HUES6 (cell line): ENCODE data around the gene RWDD2A.
A peak's percentile ranks its signal among the peaks of the same experiment; 100 is the strongest.

Source experiments
- H3K27ac ChIP-seq: 2 replicates; pipeline ENCODE4 v1.7.0; 2013; ENCODE audit warnings: low read depth, mild to moderate bottlenecking, low read length, inconsistent platforms
- H3K27me3 ChIP-seq: 2 replicates; pipeline ENCODE4 v1.6.1; 2013; ENCODE audit warnings: low read length; ENCODE audit not compliant: control insufficient read depth, insufficient read depth
- H3K36me3 ChIP-seq: 2 replicates; pipeline ENCODE4 v1.6.1; 2013; ENCODE audit warnings: low read length; ENCODE audit not compliant: control insufficient read depth, insufficient read depth
- H3K4me1 ChIP-seq: 2 replicates; pipeline ENCODE4 v1.6.1; 2013; ENCODE audit warnings: low read length; ENCODE audit not compliant: control insufficient read depth, insufficient read depth
- H3K4me3 ChIP-seq: 2 replicates; pipeline ENCODE4 v1.5.1; 2013; ENCODE audit warnings: low read depth, low read length
- H3K9ac ChIP-seq: one replicate; pipeline ENCODE4 v1.6.1; 2013; ENCODE audit warnings: mild to moderate bottlenecking, low read length
- H3K9me3 ChIP-seq: 2 replicates; pipeline ENCODE4 v1.6.1; 2013; ENCODE audit warnings: low read depth, low read length; ENCODE audit not compliant: control insufficient read depth, insufficient read depth

RWDD2A gene

DNA sequence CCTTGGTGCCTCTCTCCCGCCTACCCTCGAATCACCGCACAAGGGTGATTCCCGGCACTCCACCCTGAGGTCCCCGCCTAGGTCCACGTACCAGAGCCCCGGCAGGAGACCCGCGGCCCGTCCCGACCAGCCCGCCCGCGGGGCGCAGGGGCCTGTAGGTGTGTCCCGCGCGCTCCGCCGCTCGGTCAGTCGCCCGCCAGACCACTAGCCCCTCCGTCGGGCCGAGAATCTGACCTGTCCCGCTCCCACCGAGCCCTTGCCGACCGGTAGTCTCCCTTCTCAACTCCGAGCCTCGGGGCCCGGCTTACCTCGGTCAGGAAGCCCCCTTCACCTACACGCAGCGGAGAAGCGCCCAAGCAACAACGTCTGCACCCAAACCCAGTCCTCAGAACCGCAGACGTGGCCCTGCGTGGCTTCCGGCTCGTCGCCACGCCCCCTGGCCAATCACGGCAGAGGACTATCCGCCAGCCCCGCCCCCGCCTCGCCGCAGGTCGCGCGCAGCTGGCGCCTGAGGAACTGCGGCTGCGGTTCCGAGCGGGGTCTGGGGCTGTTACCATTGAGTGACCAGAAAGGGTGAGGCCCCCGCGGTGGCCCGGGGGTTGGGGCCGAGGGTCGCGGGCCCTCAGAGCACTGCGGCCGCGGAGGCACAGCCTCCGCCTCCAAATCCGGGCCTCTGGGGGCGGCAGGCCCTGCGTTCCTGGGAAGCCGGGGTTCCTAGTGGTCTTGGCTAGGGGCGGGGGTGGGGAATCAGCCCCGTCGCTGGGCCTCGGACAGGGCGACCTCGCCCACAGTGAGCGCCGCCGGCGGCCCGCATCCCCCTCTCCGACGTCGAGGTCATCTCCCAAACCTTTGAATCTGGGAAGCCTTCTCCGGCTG, at the start of gene RWDD2A, which contains the start of gene PGM3:
TSS of gene RWDD2A (plus strand) at position 487 of the 876 bp plus-strand sequence. CDS start 1,095 bp downstream, outside the sequence.
TSS of gene PGM3 (minus strand) at position 395 of the 876 bp plus-strand sequence. CDS start 2,253 bp downstream, outside the sequence.
- Histone ChIP-seq H3K36me3 (peaks cover 46% of the 10 kb centered on the region), H3K27me3 (no peaks in the 10 kb centered on the region), H3K4me1 (no peaks in the 10 kb centered on the region), H3K9ac (peak within 1 kb of the TSS; percentile 84), H3K27ac (peak within 1 kb of the TSS; percentile 64; the same call in 1 of the 2 replicates), H3K4me3 (peak within 1 kb of the TSS; percentile 95), H3K9me3 (no peaks in the 10 kb centered on the region)

DNA sequence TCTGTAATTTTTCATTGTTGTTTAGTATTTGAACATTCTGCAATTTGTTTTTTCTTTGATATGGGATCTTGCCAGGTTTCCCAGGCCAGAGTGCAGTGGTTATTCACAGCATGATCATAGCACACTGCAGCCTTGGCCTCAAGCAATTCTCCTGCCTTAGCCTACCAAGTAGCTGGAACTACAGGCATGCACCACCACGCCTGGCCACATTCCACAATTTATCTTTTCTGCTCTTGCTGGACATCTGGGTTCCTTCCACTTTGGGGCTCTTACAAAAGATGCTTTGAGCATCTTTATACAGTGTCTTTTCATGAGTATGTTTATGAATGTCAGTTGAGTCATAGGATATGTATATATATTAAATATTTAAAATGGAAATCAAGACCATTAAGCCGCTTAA, 42.0 kb upstream of the RWDD2A start:
- H3K9ac ChIP-seq = no peak overlapping the region
- no peaks in the 10 kb centered on the region for H3K27me3 ChIP-seq
- H3K4me3 ChIP-seq = no peak overlapping the region
- H3K27ac ChIP-seq = no peak overlapping the region
- H3K9me3 ChIP-seq = no peaks in the 10 kb centered on the region
- no peaks in the 10 kb centered on the region for H3K4me1 ChIP-seq
- peaks cover 40% of the 10 kb centered on the region for H3K36me3 ChIP-seq

DNA sequence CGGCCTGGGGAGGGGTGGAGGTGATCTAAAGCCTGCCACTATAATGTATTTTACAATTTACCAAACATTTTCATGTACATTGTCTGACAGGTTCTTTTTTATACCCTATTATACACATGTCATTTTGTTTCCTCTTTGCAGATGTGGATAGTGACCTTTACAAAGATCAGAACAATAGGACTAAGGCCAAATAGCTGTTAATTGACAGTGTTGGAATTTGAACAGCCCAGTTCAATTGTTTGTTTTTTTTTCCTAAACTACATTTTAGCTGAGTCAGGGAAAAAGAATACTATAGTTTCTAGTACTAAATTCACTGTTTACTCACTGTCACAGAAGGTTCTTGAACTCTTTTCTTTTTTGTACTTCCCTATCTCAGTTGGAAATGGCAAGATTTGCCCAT, 40.2 kb upstream of the RWDD2A start:
- Histone ChIP-seq H3K9ac (no peak overlapping the region), H3K9me3 (no peaks in the 10 kb centered on the region), H3K27me3 (no peaks in the 10 kb centered on the region), H3K4me1 (no peaks in the 10 kb centered on the region), H3K36me3 (peaks cover 47% of the 10 kb centered on the region), H3K27ac (no peak overlapping the region), H3K4me3 (no peak overlapping the region)

DNA sequence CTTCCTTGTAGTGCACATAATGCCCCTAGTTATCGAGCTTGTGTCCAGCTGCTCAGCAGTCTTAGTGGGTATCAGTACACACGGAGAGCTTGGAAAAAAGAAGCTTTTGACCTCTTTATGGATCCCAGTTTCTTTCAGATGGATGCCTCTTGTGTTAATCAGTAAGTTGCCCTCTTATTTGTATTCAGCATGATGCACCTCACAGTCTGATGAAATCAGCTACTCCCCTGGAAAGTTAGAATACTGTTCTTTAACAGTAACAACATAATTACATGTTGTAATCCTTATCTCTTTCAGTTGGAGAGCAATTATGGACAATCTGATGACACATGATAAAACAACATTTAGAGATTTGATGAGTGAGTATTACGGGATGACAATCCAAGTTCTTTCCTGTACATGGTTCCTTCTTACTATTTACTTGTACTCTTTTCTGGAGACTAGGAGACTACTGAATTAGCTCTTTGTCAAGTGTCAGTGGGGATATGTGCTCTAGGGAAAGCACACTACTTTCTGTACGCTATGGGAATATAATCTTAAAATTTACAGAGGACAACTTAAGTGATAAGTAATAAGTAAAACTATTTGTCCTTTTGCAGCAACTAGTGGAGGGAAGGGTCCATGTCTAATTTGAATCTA, 39.2 kb upstream of the RWDD2A start:
- peaks cover 46% of the 10 kb centered on the region for H3K36me3 ChIP-seq
- no peaks in the 10 kb centered on the region for H3K27me3 ChIP-seq

DNA sequence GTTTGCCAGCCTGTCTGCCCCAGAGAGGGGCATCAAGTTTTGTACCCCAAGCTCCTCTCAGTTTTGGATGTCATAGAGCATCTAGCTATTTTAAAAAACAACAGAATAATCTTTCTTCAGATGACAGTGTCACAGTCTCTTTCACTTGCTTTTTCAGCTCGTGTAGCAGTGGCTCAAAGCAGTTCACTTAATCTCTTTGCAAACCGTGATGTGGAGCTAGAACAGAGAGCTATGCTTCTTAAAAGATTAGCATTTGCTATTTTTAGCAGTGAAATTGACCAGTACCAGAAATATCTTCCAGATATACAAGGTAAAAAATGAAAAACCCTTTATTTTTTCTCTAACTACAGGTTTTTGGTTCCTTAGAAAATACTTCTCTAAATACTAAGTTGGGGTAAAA, 37.4 kb upstream of the RWDD2A start:
- H3K4me3 ChIP-seq = no peak overlapping the region
- H3K36me3 ChIP-seq = peaks cover 52% of the 10 kb centered on the region
- no peaks in the 10 kb centered on the region for H3K9me3 ChIP-seq
- H3K4me1 ChIP-seq = no peaks in the 10 kb centered on the region
- no peaks in the 10 kb centered on the region for H3K27me3 ChIP-seq
- no peak overlapping the region for H3K9ac ChIP-seq
- no peak overlapping the region for H3K27ac ChIP-seq

More for the DNA sequence above, 39.2 kb upstream of the RWDD2A start:
- no peak overlapping the region for H3K27ac ChIP-seq
- no peak overlapping the region for H3K4me3 ChIP-seq
- no peak overlapping the region for H3K9ac ChIP-seq
- H3K4me1 ChIP-seq = no peaks in the 10 kb centered on the region
- no peaks in the 10 kb centered on the region for H3K9me3 ChIP-seq

DNA sequence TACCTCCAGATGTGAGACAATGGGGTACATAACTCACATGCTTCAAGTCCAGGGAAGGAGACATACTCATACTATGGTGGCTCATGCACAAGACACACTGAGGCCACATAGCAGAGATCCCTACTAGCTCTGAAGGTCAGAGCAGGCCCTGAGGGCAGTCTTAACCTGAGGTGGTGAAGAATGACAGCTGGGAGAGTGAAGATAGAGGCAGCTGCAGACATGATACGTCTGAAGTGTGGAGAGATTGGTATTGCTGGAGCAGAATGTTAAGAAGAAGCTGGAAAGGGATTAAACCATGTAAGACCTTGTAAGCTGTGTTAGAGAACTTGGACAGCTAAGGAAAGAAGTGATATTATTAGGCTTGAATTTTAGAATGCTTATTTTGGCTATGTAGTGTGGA, 33.0 kb upstream of the RWDD2A start:
- Histone ChIP-seq H3K27ac (no peak overlapping the region), H3K4me3 (no peak overlapping the region), H3K4me1 (no peaks in the 10 kb centered on the region), H3K9ac (no peak overlapping the region), H3K9me3 (no peaks in the 10 kb centered on the region), H3K27me3 (no peaks in the 10 kb centered on the region), H3K36me3 (peaks cover 52% of the 10 kb centered on the region)

DNA sequence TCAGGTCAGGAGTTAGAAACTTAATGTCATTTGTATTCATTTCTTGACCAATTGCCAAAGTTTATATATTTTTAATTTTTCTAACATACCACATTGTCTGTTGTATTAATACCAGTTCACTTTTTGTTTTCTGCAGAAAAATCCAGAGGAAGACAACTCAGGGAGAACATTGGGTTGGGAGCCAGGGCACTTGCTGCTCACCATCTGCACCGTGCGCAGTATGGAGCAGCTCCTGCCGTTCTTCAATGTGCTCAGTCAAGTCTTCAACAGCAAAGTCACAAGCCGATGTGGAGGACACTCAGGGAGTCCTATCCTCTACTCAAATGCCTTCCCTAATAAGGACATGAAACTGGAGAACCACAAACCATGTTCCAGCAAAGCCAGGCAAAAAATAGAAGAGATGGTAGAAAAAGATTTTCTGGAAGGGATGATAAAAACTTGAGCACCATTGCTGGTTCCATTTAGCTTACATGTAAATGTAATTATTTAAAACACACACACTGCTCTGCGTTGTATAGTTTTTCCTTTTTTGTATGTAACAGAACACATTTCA, 25.4 kb upstream of the RWDD2A start:
- Histone ChIP-seq H3K27ac (no peak overlapping the region), H3K4me3 (no peak overlapping the region), H3K27me3 (no peaks in the 10 kb centered on the region), H3K36me3 (peaks cover 90% of the 10 kb centered on the region), H3K4me1 (no peaks in the 10 kb centered on the region), H3K9me3 (no peaks in the 10 kb centered on the region), H3K9ac (no peak overlapping the region)

DNA sequence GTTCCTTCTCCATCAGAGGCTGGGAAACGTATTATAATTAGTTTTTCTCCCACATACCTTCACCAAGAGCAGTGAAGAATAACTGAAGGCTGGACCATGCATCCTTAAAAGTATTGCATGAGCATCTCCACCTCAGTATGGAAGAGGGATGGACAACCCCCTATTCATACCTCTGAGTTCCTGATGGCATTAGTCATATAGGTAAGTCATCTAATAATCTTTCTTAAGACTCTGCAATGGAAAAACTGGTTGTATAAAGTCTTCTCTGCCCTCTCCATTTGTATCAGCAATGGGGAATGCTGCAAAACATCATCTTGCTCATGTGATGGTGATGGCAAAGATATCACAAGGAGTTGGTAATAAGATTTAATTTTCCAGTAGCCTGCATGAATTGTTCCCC, 24.6 kb upstream of the RWDD2A start:
- no peaks in the 10 kb centered on the region for H3K4me1 ChIP-seq
- H3K9me3 ChIP-seq = no peaks in the 10 kb centered on the region
- H3K9ac ChIP-seq = no peak overlapping the region
- no peaks in the 10 kb centered on the region for H3K27me3 ChIP-seq
- peaks cover 95% of the 10 kb centered on the region for H3K36me3 ChIP-seq
- H3K27ac ChIP-seq = no peak overlapping the region
- no peak overlapping the region for H3K4me3 ChIP-seq

DNA sequence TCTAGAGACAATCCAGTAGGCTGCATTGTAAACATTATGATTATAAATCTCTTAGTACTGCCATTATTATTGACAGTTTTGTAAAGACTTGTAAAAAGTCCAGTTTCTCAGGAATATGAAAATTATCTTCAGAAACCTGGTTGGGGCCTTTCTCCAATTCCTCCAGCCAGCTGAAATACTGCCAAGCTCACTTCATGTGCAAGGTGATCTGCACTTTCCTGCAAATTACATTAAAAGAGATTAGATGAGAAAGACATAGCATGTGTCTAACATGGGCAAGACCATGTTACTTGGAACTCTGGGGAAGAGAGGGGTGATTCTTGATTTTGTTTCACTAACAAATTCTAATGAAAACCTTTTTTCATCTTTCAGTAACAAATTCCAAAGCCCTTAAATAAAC, 24.1 kb upstream of the RWDD2A start:
- H3K4me3 ChIP-seq = no peak overlapping the region
- H3K27me3 ChIP-seq = no peaks in the 10 kb centered on the region
- peaks cover 96% of the 10 kb centered on the region for H3K36me3 ChIP-seq
- no peaks in the 10 kb centered on the region for H3K4me1 ChIP-seq
- no peaks in the 10 kb centered on the region for H3K9me3 ChIP-seq
- no peak overlapping the region for H3K9ac ChIP-seq
- H3K27ac ChIP-seq = no peak overlapping the region

DNA sequence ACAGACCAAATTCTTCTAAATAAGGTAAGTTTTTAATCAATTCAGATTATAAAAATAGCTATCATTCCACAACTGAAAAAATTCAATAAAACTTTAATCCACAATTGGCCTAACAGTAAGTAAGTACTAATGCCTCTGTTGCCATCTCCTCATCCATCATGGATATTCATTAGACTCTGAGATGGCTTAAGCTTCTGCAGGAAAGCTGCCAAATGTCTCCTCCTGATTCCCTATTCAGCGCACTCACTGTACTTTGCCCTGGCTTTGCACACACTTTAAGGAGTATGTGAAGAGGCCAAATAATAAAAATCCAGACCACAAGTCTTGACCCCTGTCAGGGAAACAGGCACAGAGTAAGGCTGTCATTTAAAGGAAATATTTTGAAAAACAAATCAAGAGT, 23.6 kb upstream of the RWDD2A start:
- Histone ChIP-seq H3K27ac (no peak overlapping the region), H3K36me3 (peaks cover 98% of the 10 kb centered on the region), H3K27me3 (no peaks in the 10 kb centered on the region), H3K4me3 (no peak overlapping the region), H3K4me1 (no peaks in the 10 kb centered on the region), H3K9ac (no peak overlapping the region), H3K9me3 (no peaks in the 10 kb centered on the region)

DNA sequence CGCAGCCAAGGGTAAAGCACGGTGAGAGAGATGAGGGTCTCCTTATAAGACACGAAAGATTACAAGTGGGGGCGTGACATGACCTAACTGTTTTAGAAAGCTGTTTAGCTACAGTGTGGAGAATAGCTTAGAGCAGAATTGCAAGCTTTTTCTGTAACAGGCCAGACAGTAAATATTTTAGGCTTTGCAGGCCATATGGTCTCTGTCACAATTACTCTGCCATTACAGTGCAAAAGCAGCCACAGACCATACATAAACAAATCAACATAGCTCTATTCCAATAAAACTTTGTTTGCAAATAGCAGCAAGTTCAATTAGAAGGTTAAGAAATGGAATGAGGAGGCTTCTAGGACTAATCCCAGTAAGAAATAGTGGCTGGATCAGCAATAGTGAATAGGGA, 16.9 kb upstream of the RWDD2A start:
- H3K4me1 ChIP-seq = no peaks in the 10 kb centered on the region
- no peak overlapping the region for H3K9ac ChIP-seq
- H3K27ac ChIP-seq = no peak overlapping the region
- H3K36me3 ChIP-seq = peaks cover 94% of the 10 kb centered on the region
- H3K27me3 ChIP-seq = no peaks in the 10 kb centered on the region
- no peaks in the 10 kb centered on the region for H3K9me3 ChIP-seq
- H3K4me3 ChIP-seq = no peak overlapping the region
